ENCODE measurements around the gene CRIM1. TPM values are rescaled to one million over a fixed set of nuclear protein-coding genes. Genes with fewer than 3 reads are reported as not detected.

Gene CRIM1
- total and polyA plus RNA-seq, 2 of the 8 experiments (the other 6 are each of a cell fraction or from before 2014, with no cell fraction given) = 9.4 to 28.4 TPM

- peaks cover 10 to 25% of the 10 kb centered on the region in 2 experiments for H3K79me2 ChIP-seq (ENCODE audit: control insufficient read depth in 1 of 2, insufficient read depth in 2 of 2, low read length in 2 of 2)
Measured at GRCh38 chr2:36352701-36353100, 2.9 kb upstream of the CRIM1 start.

More at GRCh38 chr2:36352701-36353100, 2.9 kb upstream of the CRIM1 start:
- Histone ChIP-seq H2BK20ac (ENCODE audit: low read length) (no peak overlapping the region), H2BK5ac (ENCODE audit: low read depth, low read length) (no peak overlapping the region), H3K14ac (ENCODE audit: insufficient read length) (no peak overlapping the region), H2BK12ac (ENCODE audit: low read depth, low read length) (no peak overlapping the region), H3K56ac (replicated peaks; ENCODE audit: insufficient read length, low read depth, low read length) (no peak overlapping the region), H3K23ac (ENCODE audit: insufficient read length) (no peak overlapping the region), H3K4ac (replicated peaks; ENCODE audit: insufficient read length, low read depth, low read length) (no peak overlapping the region), H3K79me1 (ENCODE audit: low read depth, low read length) (no peaks in the 10 kb centered on the region), H3K27ac (ENCODE audit: low read depth, low read length) (no peak overlapping the region), H3K4me2 (ENCODE audit: insufficient read depth in 1 of 2, low read depth in 2 of 2, low read length in 2 of 2) (peak overlapping the region in 1 of 2 experiments; percentile 26; a peak in 1 of 4 replicates), H3K4me1 (replicated peaks in 1 of 4; ENCODE audit: control insufficient read depth in 3 of 4, insufficient read depth in 4 of 4, low read length in 3 of 4) (peaks cover 0 to 14% (median 7%) of the 10 kb centered on the region in 4 experiments; a peak in 4 of 7 replicates), H2BK120ac (replicated peaks; ENCODE audit: low read depth, low read length) (peak overlapping the region; percentile 61), H3K23me2 (ENCODE audit: low read depth, low read length) (peaks cover 8% of the 10 kb centered on the region), H2AFZ (ENCODE audit: low read length) (no peak overlapping the region), H3K9ac (replicated peaks in 1 of 4; ENCODE audit: extremely low read depth in 1 of 4, low read depth in 3 of 4, low read length in 3 of 4) (no peak overlapping the region), H3K36me3 (ENCODE audit: control insufficient read depth in 2 of 4, insufficient read depth in 4 of 4, low read length in 3 of 4) (no peaks in the 10 kb centered on the region), H3K27me3 (replicated peaks in 1 of 4; ENCODE audit: control insufficient read depth in 3 of 4, extremely low read depth in 1 of 4, insufficient read depth in 3 of 4, low read length in 3 of 4) (peaks cover 0 to 6% (median 0%) of the 10 kb centered on the region in 4 experiments; a peak in 2 of 7 replicates), H2AK5ac (ENCODE audit: low read depth, low read length) (no peak overlapping the region), H4K8ac (ENCODE audit: extremely low read depth, insufficient read depth, low read length) (no peak overlapping the region), H3K4me3 (ENCODE audit: extremely low read depth in 1 of 4, insufficient read depth in 2 of 4, low read depth in 3 of 4, low read length in 4 of 4) (no peak overlapping the region), H4K20me1 (replicated peaks in 1 of 2; ENCODE audit: control insufficient read depth in 1 of 2, insufficient read depth in 2 of 2, low read length in 2 of 2) (peaks cover under 1 to 9% of the 10 kb centered on the region in 2 experiments), H3K18ac (ENCODE audit: extremely low read depth, low read length) (no peak overlapping the region), H4K91ac (replicated peaks; ENCODE audit: insufficient read length, low read length) (no peak overlapping the region), H4K5ac (ENCODE audit: insufficient read length, low read depth, low read length) (no peak overlapping the region), H3K9me3 (ENCODE audit: insufficient read depth in 2 of 2, low read depth in 1 of 2, low read length in 1 of 2) (no peaks in the 10 kb centered on the region), H2BK15ac (ENCODE audit: low read length) (no peak overlapping the region)
- CTCF ChIA-PET (ENCODE audit: partially characterized antibody) = interaction anchor here (0.6 to 7.8 kb wide), 52 partner anchors 9 to 827 kb away, joined by 3 to 99 read pairs (median 4); no protein-coding TSS in a partner anchor
- FAIRE-seq (no peak), DNase-seq (ENCODE audit: low read depth in 1 of 2, low spot score in 2 of 2) (no peak)
- POLR2A ChIA-PET (ENCODE audit: partially characterized antibody) = interaction anchor here (0.6 to 1.8 kb wide), 7 partner anchors 11 to 424 kb away, joined by 3 to 6 read pairs (median 3); no protein-coding TSS in a partner anchor
- TF ChIP-seq ZNF274 (IDR thresholded peaks at IDR 0.05; ENCODE audit: borderline replicate concordance, extremely low read depth, low read length) = no peak
- TF ChIP-seq CEBPB (IDR thresholded peaks at IDR 0.05; ENCODE audit: low read depth, low read length) = no peak
- TF ChIP-seq FOSL1 (IDR thresholded peaks at IDR 0.05; ENCODE audit: insufficient read depth, low read depth, low read length) = no peak
- TF ChIP-seq EP300 (IDR thresholded peaks at IDR 0.05; ENCODE audit: borderline replicate concordance in 1 of 2, low read depth in 2 of 2, low read length in 2 of 2) = no peak
- no peak for TF ChIP-seq EGR1 (IDR thresholded peaks at IDR 0.05; ENCODE audit: borderline replicate concordance, low read depth, low read length)
- WGBS, 2 experiments (ENCODE audit: extremely low coverage in 1 of 2, insufficient coverage in 1 of 2, insufficient read length in 1 of 2, insufficient replicate concordance in 2 of 2, low coverage in 1 of 2, low lambda C conversion rate in 2 of 2, missing lambda C conversion rate in 1 of 2) = 68% methylated on average over 3 of the region's 3 CpGs; no CpG with 5 or more reads in 1 of the 2 experiments
